CD4-positive, alpha-beta T cell (primary cell): ENCODE results near the gene CSRP1. TPM values are rescaled to one million over a fixed set of nuclear protein-coding genes. Genes with fewer than 3 reads are reported as not detected.

Experiments
- ATAC-seq: fragments of 200-7000 bp; cut with Tn5 transposase; one replicate; pipeline ENCODE4 v1.10.0; 2022; ENCODE audit warnings: mild to moderate bottlenecking; ENCODE audit not compliant: poor library complexity
- CTCF ChIA-PET: fragments of 350-600 bp; sonication (Branson Sonifier 250); formaldehyde crosslinking; loops from one replicate; lab custom pipeline; 2021; ENCODE audit warnings: antibody characterized with exemption, inconsistent platforms; lab: Charles Lee
- POLR2A ChIA-PET: fragments of 350-600 bp; sonication (Branson Sonifier 250); formaldehyde crosslinking; loops from one replicate; lab custom pipeline; 2021; ENCODE audit warnings: antibody characterized with exemption, inconsistent platforms; lab: Charles Lee
- DNase-seq, 14 experiments: peaks; one replicate each; pipeline ENCODE4 v3.0.0-alpha.2; 2013 to 2020; ENCODE audit warnings: mixed read lengths in 2 of 14
- H3K27ac ChIP-seq, 2 donors: one replicate each; pipeline versions ENCODE4 v1.5.1 to v1.7.0; 2013; ENCODE audit warnings: low read length in 2 of 2, low read depth in 1 of 2, mild to moderate bottlenecking in 1 of 2
- H3K27me3 ChIP-seq, 2 experiments: 1 replicate in 1 of 2; 2 replicates in 1 of 2; pipeline versions ENCODE4 v1.6.1 to v1.7.0; 2013; ENCODE audit warnings: low read length in 2 of 2, control low read depth in 1 of 2, mild to moderate bottlenecking in 1 of 2, moderate library complexity in 1 of 2; ENCODE audit not compliant: insufficient read depth in 2 of 2, control insufficient read depth in 1 of 2
- H3K36me3 ChIP-seq: one replicate; pipeline ENCODE4 v1.6.1; 2013; ENCODE audit warnings: low read length, control low read depth; ENCODE audit not compliant: insufficient read depth
- H3K4me1 ChIP-seq: one replicate; pipeline ENCODE4 v1.6.1; 2013; ENCODE audit warnings: low read length, control low read depth; ENCODE audit not compliant: insufficient read depth
- H3K4me3 ChIP-seq: one replicate; pipeline ENCODE4 v1.5.1; 2013; ENCODE audit warnings: mild to moderate bottlenecking, low read length, moderate library complexity
- H3K9me3 ChIP-seq, 2 experiments: 1 replicate in 1 of 2; 2 replicates in 1 of 2; pipeline versions ENCODE4 v1.6.1 to v1.7.0; 2013; ENCODE audit warnings: low read length in 2 of 2, mild to moderate bottlenecking in 2 of 2, control low read depth in 1 of 2, moderate library complexity in 1 of 2; ENCODE audit not compliant: control insufficient read depth in 1 of 2, insufficient read depth in 1 of 2
- H3K27ac Mint-ChIP-seq: one replicate; pipeline ENCODE4 v1.8.0; 2020; ENCODE audit warnings: mixed read lengths
- H3K27me3 Mint-ChIP-seq: one replicate; pipeline ENCODE4 v1.8.0; 2021; ENCODE audit warnings: mixed read lengths
- H3K36me3 Mint-ChIP-seq: one replicate; pipeline ENCODE4 v1.8.0; 2021; ENCODE audit warnings: low read depth, mixed read lengths
- H3K4me1 Mint-ChIP-seq: one replicate; pipeline ENCODE4 v1.8.0; 2021; ENCODE audit warnings: low read depth, mixed read lengths
- H3K4me3 Mint-ChIP-seq: one replicate; pipeline ENCODE4 v1.8.0; 2020; ENCODE audit warnings: mild to moderate bottlenecking, mixed read lengths
- H3K9me3 Mint-ChIP-seq: one replicate; pipeline ENCODE4 v1.8.0; 2020; ENCODE audit warnings: mixed read lengths
- CTCF ChIP-seq: fragments of 200-600 bp; IDR thresholded peaks from one replicate; pipeline ENCODE4 v1.8.0; 2022; ENCODE audit warnings: antibody characterized with exemption, mild to moderate bottlenecking
- intact Hi-C, 2 experiments: fragments of 100-400 bp; cut with DNase I in 1 of 2; cut with micrococcal nuclease in 1 of 2; formaldehyde crosslinking; loops; one replicate each; pipeline versions ENCODE4 v1.15.1 to v1.9.0; 2023 to 2025; cut with DNase I, micrococcal nuclease
- polyA plus RNA-seq, 2 donors: library from polyadenylated mRNA; unstranded; fragments of 120-200 nt; gene quantifications; one replicate each; pipeline ENCODE4 v1.2.1, GENCODE V29; 2013
- total RNA-seq, 174 experiments: library from RNA in 2 of 174; stranded (reverse) in 2 of 174; gene quantifications; one replicate each; pipeline ENCODE4 v1.2.3 and lab custom pipeline; 2021 to 2026

CSRP1 gene
- total RNA-seq (10 to 100 TPM; 34.8 to 39.9 TPM), total RNA-seq (lab: John Stamatoyannopoulos, UW) (16.4 to 89.0 (median 54.8) reads per million in 172 experiments)
- polyA plus RNA-seq (2013, experiment 1 of 2), result 44.7 TPM
- 42.1 TPM for polyA plus RNA-seq (2013, experiment 2 of 2)

DNA sequence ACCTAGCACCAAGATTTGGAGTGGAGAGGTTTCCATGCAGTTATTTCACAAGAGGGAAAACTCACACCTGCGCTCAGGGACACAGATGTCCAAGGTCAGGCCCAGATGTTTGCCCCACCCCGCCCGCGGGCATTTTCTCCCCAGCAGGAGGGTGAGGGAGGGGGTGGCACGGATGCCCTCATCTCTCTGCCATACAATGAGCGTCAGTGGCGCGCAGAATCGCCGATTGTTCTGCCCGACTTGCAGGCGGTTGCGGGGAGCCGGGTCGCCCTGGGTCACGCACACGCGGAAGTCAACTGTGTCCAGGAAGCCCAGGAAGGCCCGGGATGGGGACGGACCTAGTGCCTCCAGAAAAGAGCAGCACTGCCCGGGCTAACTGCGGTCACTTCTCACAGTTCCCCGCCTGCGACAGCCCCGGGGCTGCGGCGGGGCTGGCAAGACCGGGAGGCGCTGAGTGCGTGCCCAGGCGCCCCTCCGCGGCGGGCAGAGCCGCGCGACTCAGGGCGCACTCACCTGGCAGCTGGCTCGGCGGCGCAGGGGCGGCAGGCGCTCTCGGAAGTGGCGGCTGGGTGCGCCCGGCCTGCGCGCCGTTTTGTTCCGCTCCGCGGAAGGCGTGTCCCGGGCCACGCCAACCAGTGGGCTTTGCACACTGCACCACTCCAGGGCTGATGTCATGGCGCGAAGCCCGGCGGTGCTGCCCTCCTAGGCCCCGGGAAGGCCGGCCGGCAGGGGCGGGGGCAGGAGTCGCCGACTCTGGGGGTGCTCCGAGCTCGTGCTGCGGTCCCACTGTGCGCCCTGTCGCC, at the start of gene CSRP1:
TSS of gene CSRP1 (minus strand) at position 567 of the 803 bp plus-strand sequence. CDS start 10,820 bp downstream, outside the sequence.
- H3K4me3 ChIP-seq, result peak within 1 kb of the TSS; percentile 82
- H3K27ac ChIP-seq, result peak within 1 kb of the TSS; percentile 37 to 58
- H3K36me3 Mint-ChIP-seq, result no peaks in the 10 kb centered on the region
- H3K27ac Mint-ChIP-seq, result peak within 1 kb of the TSS; percentile 86
- peak; percentile 20 for TF ChIP-seq CTCF
- intact Hi-C loops, result loop anchor here in 1 of 2 experiments (5.0 to 10.0 kb wide), 2 partner anchors 352 to 446 kb away; partner anchors contain the start of gene TMEM9
- CTCF ChIA-PET, result interaction anchor here (1.2 to 2.9 kb wide), 4 partner anchors 14 to 59 kb away, joined by 3 to 27 read pairs (median 4); no protein-coding TSS in a partner anchor
- H3K4me1 ChIP-seq, result peaks cover 40% of the 10 kb centered on the region
- H3K27me3 ChIP-seq, result no peaks in the 10 kb centered on the region
- H3K4me1 Mint-ChIP-seq, result peaks cover 49% of the 10 kb centered on the region
- ATAC-seq (peak; percentile 95), DNase-seq (peak; percentile 66 to 91 (median 77))
- peak within 1 kb of the TSS; percentile 96 for H3K4me3 Mint-ChIP-seq
- H3K9me3 Mint-ChIP-seq, result no peaks in the 10 kb centered on the region
- H3K36me3 ChIP-seq, result no peaks in the 10 kb centered on the region
- no peaks in the 10 kb centered on the region for H3K9me3 ChIP-seq
- H3K27me3 Mint-ChIP-seq, result no peaks in the 10 kb centered on the region
- POLR2A ChIA-PET, result interaction anchor here (0.8 to 2.0 kb wide), 3 partner anchors 25 to 392 kb away, joined by 3 to 14 read pairs (median 4); partner anchors contain the start of gene IPO9

DNA sequence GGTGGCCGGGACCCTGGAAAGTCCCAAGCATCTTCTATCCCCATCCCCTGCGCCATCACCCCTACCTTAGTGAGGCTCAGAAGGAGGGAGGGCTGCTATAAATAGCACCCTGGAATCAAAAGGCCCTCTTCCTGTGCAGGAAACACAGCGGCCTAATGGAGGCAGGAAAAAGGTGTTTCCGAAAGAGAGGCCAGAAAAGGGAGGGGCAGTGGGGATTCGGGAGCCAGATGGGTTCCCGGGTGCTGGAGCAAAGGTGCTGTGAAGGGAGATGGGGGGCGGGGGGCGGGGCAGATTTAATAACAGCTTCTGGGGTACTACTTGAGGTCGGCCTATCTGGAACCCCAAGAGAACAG, 48.6 kb upstream of the CSRP1 start:
- POLR2A ChIA-PET, result no interaction called here
- no peaks in the 10 kb centered on the region for H3K27me3 Mint-ChIP-seq
- H3K4me1 Mint-ChIP-seq, result peaks cover 6% of the 10 kb centered on the region
- H3K9me3 Mint-ChIP-seq, result no peaks in the 10 kb centered on the region
- Histone ChIP-seq H3K36me3 (no peaks in the 10 kb centered on the region), H3K9me3 (no peaks in the 10 kb centered on the region), H3K27ac (no peak overlapping the region), H3K4me3 (no peak overlapping the region), H3K27me3 (no peaks in the 10 kb centered on the region), H3K4me1 (peaks cover 4% of the 10 kb centered on the region)
- no peak overlapping the region for H3K27ac Mint-ChIP-seq
- CTCF ChIA-PET, result interaction anchor here (0.6 kb wide), 1 partner anchor 43 kb away, joined by 3 read pairs; no protein-coding TSS in a partner anchor
- TF ChIP-seq CTCF, result no peak
- intact Hi-C loops, result no loop called here
- no peak overlapping the region for H3K4me3 Mint-ChIP-seq
- DNase-seq, result no peak
- ATAC-seq, result no peak
- H3K36me3 Mint-ChIP-seq, result no peaks in the 10 kb centered on the region

- Mint-ChIP-seq H3K4me1 (peaks cover 4% of the 10 kb centered on the region), H3K4me3 (no peak overlapping the region), H3K27me3 (no peaks in the 10 kb centered on the region), H3K27ac (no peak overlapping the region), H3K9me3 (no peaks in the 10 kb centered on the region), H3K36me3 (no peaks in the 10 kb centered on the region)
- H3K27ac ChIP-seq, result no peak overlapping the region
- ATAC-seq (no peak), DNase-seq (no peak)
- no peaks in the 10 kb centered on the region for H3K9me3 ChIP-seq
- CTCF ChIA-PET, result interaction anchor here (0.6 kb wide), 1 partner anchor 43 kb away, joined by 3 read pairs; no protein-coding TSS in a partner anchor
- intact Hi-C loops, result no loop called here
- H3K4me3 ChIP-seq, result no peak overlapping the region
- no peak for TF ChIP-seq CTCF
- peaks cover 4% of the 10 kb centered on the region for H3K4me1 ChIP-seq
- no peaks in the 10 kb centered on the region for H3K27me3 ChIP-seq
- H3K36me3 ChIP-seq, result no peaks in the 10 kb centered on the region
- POLR2A ChIA-PET, result no interaction called here
Measured at GRCh38 chr1:201554789-201555592, 48.1 kb upstream of the CSRP1 start.
